ENCODE measurements around the gene TSPO2. TPM values are rescaled to one million over a fixed set of nuclear protein-coding genes. Genes with fewer than 3 reads are reported as not detected.

TSPO2 gene
- total RNA-seq, 1 donor from 2014 or later: not detected

DNA sequence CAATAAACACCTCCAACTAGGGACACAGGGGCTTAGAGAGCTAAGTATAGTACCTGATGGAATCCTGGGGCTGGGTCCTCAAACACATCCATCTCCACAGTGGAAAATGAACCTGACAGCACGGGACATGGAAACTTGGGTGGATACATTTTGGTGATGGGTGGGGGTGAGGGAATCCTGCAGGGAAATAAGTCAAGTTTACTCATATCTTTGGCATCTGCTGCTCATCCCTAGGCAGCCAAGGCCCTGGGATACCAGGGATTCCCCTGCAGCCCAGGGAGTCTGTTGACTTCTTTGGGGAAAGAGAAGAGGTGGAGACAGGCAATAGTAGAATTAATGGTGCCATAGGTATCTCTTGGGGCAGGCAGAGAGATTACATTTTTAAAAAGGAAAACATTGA, 17.3 kb downstream of the TSPO2 start:
- Histone ChIP-seq H3K9me3 (no peaks in the 10 kb centered on the region), H3K27me3 (no peaks in the 10 kb centered on the region), H3K27ac (no peak overlapping the region), H3K36me3 (peaks cover 12% of the 10 kb centered on the region), H3K4me3 (no peak overlapping the region), H3K4me1 (no peaks in the 10 kb centered on the region)
- no peak for DNase-seq
- intact Hi-C loops (cut with DNase I): no loop called here
- no peak for TF ChIP-seq CTCF (IDR thresholded peaks at IDR 0.05)
- no peak for ATAC-seq

DNA sequence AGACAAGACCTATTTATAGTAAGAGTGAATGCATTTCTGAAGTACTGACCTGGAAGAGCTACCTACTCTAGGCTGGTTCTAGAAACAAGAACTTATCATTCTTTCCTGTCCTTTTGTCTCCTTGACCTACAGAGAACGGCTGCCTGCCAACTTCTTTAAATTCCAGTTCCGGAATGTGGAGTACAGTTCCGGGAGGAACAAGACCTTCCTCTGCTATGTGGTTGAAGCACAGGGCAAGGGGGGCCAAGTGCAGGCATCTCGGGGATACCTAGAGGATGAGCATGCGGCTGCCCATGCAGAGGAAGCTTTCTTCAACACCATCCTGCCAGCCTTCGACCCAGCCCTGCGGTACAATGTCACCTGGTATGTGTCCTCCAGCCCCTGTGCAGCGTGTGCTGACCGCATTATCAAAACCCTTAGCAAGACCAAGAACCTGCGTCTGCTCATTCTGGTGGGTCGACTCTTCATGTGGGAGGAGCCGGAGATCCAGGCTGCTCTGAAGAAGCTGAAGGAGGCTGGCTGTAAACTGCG, 19.0 kb downstream of the TSPO2 start:
- TF ChIP-seq CTCF (IDR thresholded peaks at IDR 0.05): no peak
- DNase-seq (no peak), ATAC-seq (peak; percentile 69)
- Histone ChIP-seq H3K27ac (no peak overlapping the region), H3K4me1 (no peaks in the 10 kb centered on the region), H3K9me3 (no peaks in the 10 kb centered on the region), H3K36me3 (peaks cover 18% of the 10 kb centered on the region), H3K4me3 (no peak overlapping the region), H3K27me3 (no peaks in the 10 kb centered on the region)
- intact Hi-C loops (cut with DNase I): no loop called here

GRCh38 chr6:41062056-41062455, 19.8 kb downstream of the TSPO2 start:
- no peak for ATAC-seq
- TF ChIP-seq CTCF (IDR thresholded peaks at IDR 0.05): no peak

GRCh38 chr6:41063884-41064285, 21.6 kb downstream of the TSPO2 start:
- Histone ChIP-seq H3K4me1 (no peaks in the 10 kb centered on the region), H3K4me3 (no peak overlapping the region), H3K27me3 (no peaks in the 10 kb centered on the region), H3K27ac (no peak overlapping the region), H3K36me3 (peaks cover 38% of the 10 kb centered on the region), H3K9me3 (no peaks in the 10 kb centered on the region)
- no peak for TF ChIP-seq CTCF (IDR thresholded peaks at IDR 0.05)
- intact Hi-C loops (cut with DNase I): no loop called here
- DNase-seq (no peak), ATAC-seq (no peak)

More at GRCh38 chr6:41062056-41062455, 19.8 kb downstream of the TSPO2 start:
- Histone ChIP-seq H3K36me3 (peaks cover 20% of the 10 kb centered on the region), H3K4me3 (no peak overlapping the region), H3K27ac (no peak overlapping the region), H3K9me3 (no peaks in the 10 kb centered on the region), H3K4me1 (no peaks in the 10 kb centered on the region), H3K27me3 (no peaks in the 10 kb centered on the region)
- no peak for DNase-seq
- intact Hi-C loops (cut with DNase I): no loop called here

- Histone ChIP-seq H3K27ac (no peak overlapping the region), H3K36me3 (peaks cover 47% of the 10 kb centered on the region), H3K9me3 (no peaks in the 10 kb centered on the region), H3K4me3 (no peak overlapping the region), H3K27me3 (no peaks in the 10 kb centered on the region), H3K4me1 (no peaks in the 10 kb centered on the region)
- intact Hi-C loops (cut with DNase I): no loop called here
- no peak for DNase-seq
- ATAC-seq: no peak
- TF ChIP-seq CTCF (IDR thresholded peaks at IDR 0.05): no peak
Measured at GRCh38 chr6:41064841-41065240, 22.6 kb downstream of the TSPO2 start.

DNA sequence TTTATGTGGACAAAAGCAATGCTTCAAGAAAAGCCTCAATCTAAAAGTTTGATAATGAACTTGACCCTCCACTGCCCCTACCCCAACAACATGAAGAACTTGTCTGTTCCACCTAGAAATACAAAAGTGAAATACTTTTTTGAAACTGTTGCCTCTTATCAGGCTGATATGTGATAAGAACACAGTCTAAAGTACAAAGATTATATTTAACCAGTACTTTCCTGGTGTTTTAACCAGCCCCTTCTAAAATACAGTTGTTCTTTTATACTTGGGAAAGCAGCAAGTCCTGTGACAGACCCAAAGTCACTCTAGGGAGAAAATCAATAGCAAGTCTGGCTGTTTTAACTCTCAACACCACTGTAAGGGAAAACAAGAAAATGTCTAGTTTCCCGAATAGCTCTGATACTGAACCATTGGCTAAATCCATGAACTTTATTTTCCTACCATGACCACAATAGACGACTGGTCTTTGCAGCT, 23.3 kb downstream of the TSPO2 start:
- H3K4me3 ChIP-seq: no peak overlapping the region
- peaks cover 2% of the 10 kb centered on the region for H3K4me1 ChIP-seq
- H3K27ac ChIP-seq: no peak overlapping the region
- H3K27me3 ChIP-seq: no peaks in the 10 kb centered on the region
- intact Hi-C loops (cut with DNase I): no loop called here
- peaks cover 47% of the 10 kb centered on the region for H3K36me3 ChIP-seq
- no peaks in the 10 kb centered on the region for H3K9me3 ChIP-seq
- ATAC-seq (no peak), DNase-seq (no peak)
- no peak for TF ChIP-seq CTCF (IDR thresholded peaks at IDR 0.05)
